HG03103 (cell line): Measurements from ENCODE around the gene SMIM13.

Experiments
- ATAC-seq: cut with Tn5 transposase; IDR thresholded peaks from one replicate; pipeline ENCODE4 v1.9.1; 2021; ENCODE audit warnings: low read depth; ENCODE audit not compliant: unreplicated experiment

The SMIM13 gene

GRCh38 chr6:11093626-11094410 is at the start of gene SMIM13:
TSS of gene SMIM13 (plus strand) at chr6:11093834. CDS start at chr6:11094314, 480 bp downstream.
- peak; percentile 82 for ATAC-seq

- no peak for ATAC-seq
Observed at GRCh38 chr6:11043961-11044711, 49.5 kb upstream of the SMIM13 start, which contains the start of gene ELOVL2. TSS of gene ELOVL2 (minus strand) at chr6:11044305. CDS start at chr6:11044230, 75 bp downstream.

- ATAC-seq: no peak
Observed at GRCh38 chr6:11044712-11045167, 48.9 kb upstream of the SMIM13 start.

- no peak for ATAC-seq
Observed at GRCh38 chr6:11050731-11051130, 42.9 kb upstream of the SMIM13 start.

GRCh38 chr6:11053307-11053706 is 40.3 kb upstream of the SMIM13 start:
- ATAC-seq: no peak

GRCh38 chr6:11054722-11055121 is 38.9 kb upstream of the SMIM13 start:
- no peak for ATAC-seq

GRCh38 chr6:11055127-11055627 is 38.5 kb upstream of the SMIM13 start:
- ATAC-seq: no peak

GRCh38 chr6:11056871-11057270 is 36.8 kb upstream of the SMIM13 start:
- ATAC-seq: no peak

GRCh38 chr6:11058406-11058805 is 35.2 kb upstream of the SMIM13 start:
- no peak for ATAC-seq

- no peak for ATAC-seq
Observed at GRCh38 chr6:11062083-11062482, 31.6 kb upstream of the SMIM13 start.

- no peak for ATAC-seq
Observed at GRCh38 chr6:11062715-11063114, 30.9 kb upstream of the SMIM13 start.

- ATAC-seq: no peak
Observed at GRCh38 chr6:11064836-11065235, 28.8 kb upstream of the SMIM13 start.

- ATAC-seq: no peak
Observed at GRCh38 chr6:11065436-11066202, 28.0 kb upstream of the SMIM13 start.

- ATAC-seq: no peak
Observed at GRCh38 chr6:11066505-11067347, 26.9 kb upstream of the SMIM13 start.

GRCh38 chr6:11067348-11067747 is 26.3 kb upstream of the SMIM13 start:
- no peak for ATAC-seq

- ATAC-seq: no peak
Observed at GRCh38 chr6:11069760-11070159, 23.9 kb upstream of the SMIM13 start.

GRCh38 chr6:11072101-11072500 is 21.5 kb upstream of the SMIM13 start:
- ATAC-seq: no peak

GRCh38 chr6:11076540-11076939 is 17.1 kb upstream of the SMIM13 start:
- ATAC-seq: no peak

- ATAC-seq: no peak
Observed at GRCh38 chr6:11078266-11078665, 15.4 kb upstream of the SMIM13 start.

- no peak for ATAC-seq
Observed at GRCh38 chr6:11080296-11080695, 13.3 kb upstream of the SMIM13 start.
